Gastrocnemius medialis (tissue), 4 donors: Measurements from ENCODE around the gene AJAP1. TPM values are rescaled to one million over a fixed set of nuclear protein-coding genes. Genes with fewer than 3 reads are reported as not detected.
A peak's percentile ranks its signal among the peaks of the same experiment; 100 is the strongest.

Experiments
- ATAC-seq, 2 donors: fragments of 150-250 bp; one replicate each; pipeline ENCODE4 v1.9.1; 2016
- DNase-seq, 2 donors: peaks; one replicate each; pipeline ENCODE4 v3.0.0-alpha.2; 2019
- H3K27ac ChIP-seq, 4 donors: fragments of 200-600 bp; sonication (generic); 1 replicate in 1 of 4; 2 replicates in 3 of 4; pipeline ENCODE4 v1.5.1; 2016 to 2018; ENCODE audit warnings: mild to moderate bottlenecking in 2 of 4, moderate library complexity in 1 of 4
- H3K27me3 ChIP-seq, 3 donors: fragments of 200-600 bp; sonication (generic) in 2 of 3; 1 replicate in 1 of 3; 2 replicates in 2 of 3; pipeline versions ENCODE4 v1.5.1 to v1.6.0; 2016 to 2019; ENCODE audit warnings: mild to moderate bottlenecking in 1 of 3, moderate library complexity in 1 of 3
- H3K36me3 ChIP-seq, 2 donors: fragments of 200-600 bp; sonication (generic) in 1 of 2; one replicate each; pipeline ENCODE4 v1.5.1; 2017 to 2018
- H3K4me1 ChIP-seq, 2 donors: fragments of 200-600 bp; sonication (generic) in 1 of 2; one replicate each; pipeline ENCODE4 v1.5.1; 2016 to 2017; ENCODE audit warnings: mild to moderate bottlenecking in 2 of 2
- H3K4me3 ChIP-seq, 4 donors: fragments of 200-600 bp; sonication (generic) in 3 of 4; 1 replicate in 1 of 4; 2 replicates in 3 of 4; pipeline ENCODE4 v1.5.1; 2016 to 2019; ENCODE audit warnings: mild to moderate bottlenecking in 2 of 4
- H3K9me3 ChIP-seq, 3 donors: fragments of 200-600 bp; sonication (generic) in 2 of 3; 1 replicate in 1 of 3; 2 replicates in 2 of 3; pipeline ENCODE4 v1.5.1; 2016 to 2019
- POLR2A ChIP-seq, 2 donors: fragments of 450-650 bp; IDR thresholded peaks; one replicate each; pipeline ENCODE4 v1.6.1; 2017; ENCODE audit warnings: antibody characterized with exemption in 2 of 2, mild to moderate bottlenecking in 2 of 2, moderate library complexity in 2 of 2
- in situ Hi-C, 4 donors: fragments of 200-750 bp; cut with MboI; loops; one replicate each; pipeline versions ENCODE4 v1.15.0 to v1.8.0; 2017; ENCODE audit warnings: low sequenced_read_pairs in 4 of 4
- intact Hi-C: fragments of 100-400 bp; cut with DNase I; formaldehyde crosslinking; loops from one replicate; pipeline ENCODE4 v1.15.1; 2023; ENCODE audit warnings: low total_unique reads
- total RNA-seq, 4 donors: library from RNA; depleted of rRNA; stranded (reverse); fragments of >200 nt; gene quantifications; one replicate each; pipeline versions ENCODE4 v1.1.0 to v1.2.3, GENCODE V29; 2016
- TF ChIP-seq, protein P1 (sequence below), 5 experiments: fragments of 450-650 bp in 3 of 5; fragments of 200-600 bp in 2 of 5; sonication (generic) in 2 of 5; IDR thresholded peaks in 4 of 5; conservative IDR thresholded peaks in 1 of 5; 1 replicate in 4 of 5; 2 replicates in 1 of 5; pipeline ENCODE4 v1.5.1; 2016 to 2019; ENCODE audit warnings: antibody characterized with exemption in 5 of 5, mild to moderate bottlenecking in 3 of 5, moderate library complexity in 3 of 5

AJAP1 gene, protein sequence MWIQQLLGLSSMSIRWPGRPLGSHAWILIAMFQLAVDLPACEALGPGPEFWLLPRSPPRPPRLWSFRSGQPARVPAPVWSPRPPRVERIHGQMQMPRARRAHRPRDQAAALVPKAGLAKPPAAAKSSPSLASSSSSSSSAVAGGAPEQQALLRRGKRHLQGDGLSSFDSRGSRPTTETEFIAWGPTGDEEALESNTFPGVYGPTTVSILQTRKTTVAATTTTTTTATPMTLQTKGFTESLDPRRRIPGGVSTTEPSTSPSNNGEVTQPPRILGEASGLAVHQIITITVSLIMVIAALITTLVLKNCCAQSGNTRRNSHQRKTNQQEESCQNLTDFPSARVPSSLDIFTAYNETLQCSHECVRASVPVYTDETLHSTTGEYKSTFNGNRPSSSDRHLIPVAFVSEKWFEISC
- total RNA-seq, result under 1 TPM in 3 of 4 donors, not detected in 1; 0.03 to 0.18 (median 0.05) TPM

- no peak for ATAC-seq
- peaks cover 37 to 53% (median 52%) of the 10 kb centered on the region in 3 donors for H3K27me3 ChIP-seq
- no peaks in the 10 kb centered on the region for H3K9me3 ChIP-seq
- no peak within 1 kb of the TSS for H3K27ac ChIP-seq
- no peak for DNase-seq
- H3K4me3 ChIP-seq, result peak within 1 kb of the TSS in 1 of 4 donors; percentile 21
- no peaks in the 10 kb centered on the region for H3K36me3 ChIP-seq
- in situ Hi-C loops, result loop anchor here in 1 of 4 donors (10.0 kb wide), 1 partner anchor 121 kb away; no protein-coding TSS in a partner anchor
- intact Hi-C loops, result no loop called here
- H3K4me1 ChIP-seq, result no peaks in the 10 kb centered on the region
- TF ChIP-seq, protein P1, sequence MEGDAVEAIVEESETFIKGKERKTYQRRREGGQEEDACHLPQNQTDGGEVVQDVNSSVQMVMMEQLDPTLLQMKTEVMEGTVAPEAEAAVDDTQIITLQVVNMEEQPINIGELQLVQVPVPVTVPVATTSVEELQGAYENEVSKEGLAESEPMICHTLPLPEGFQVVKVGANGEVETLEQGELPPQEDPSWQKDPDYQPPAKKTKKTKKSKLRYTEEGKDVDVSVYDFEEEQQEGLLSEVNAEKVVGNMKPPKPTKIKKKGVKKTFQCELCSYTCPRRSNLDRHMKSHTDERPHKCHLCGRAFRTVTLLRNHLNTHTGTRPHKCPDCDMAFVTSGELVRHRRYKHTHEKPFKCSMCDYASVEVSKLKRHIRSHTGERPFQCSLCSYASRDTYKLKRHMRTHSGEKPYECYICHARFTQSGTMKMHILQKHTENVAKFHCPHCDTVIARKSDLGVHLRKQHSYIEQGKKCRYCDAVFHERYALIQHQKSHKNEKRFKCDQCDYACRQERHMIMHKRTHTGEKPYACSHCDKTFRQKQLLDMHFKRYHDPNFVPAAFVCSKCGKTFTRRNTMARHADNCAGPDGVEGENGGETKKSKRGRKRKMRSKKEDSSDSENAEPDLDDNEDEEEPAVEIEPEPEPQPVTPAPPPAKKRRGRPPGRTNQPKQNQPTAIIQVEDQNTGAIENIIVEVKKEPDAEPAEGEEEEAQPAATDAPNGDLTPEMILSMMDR (IDR thresholded peaks at IDR 0.05 in 4 of 5, conservative IDR thresholded peaks at IDR 0.05 in 1 of 5), result no peak
- TF ChIP-seq POLR2A (IDR thresholded peaks at IDR 0.05), result no peak
These were observed at the start of gene AJAP1 for GRCh38 chr1:4653796-4654725. Gene AJAP1 (plus strand): TSS chr1:4654609. CDS start chr1:4655426, 817 bp downstream.

DNA sequence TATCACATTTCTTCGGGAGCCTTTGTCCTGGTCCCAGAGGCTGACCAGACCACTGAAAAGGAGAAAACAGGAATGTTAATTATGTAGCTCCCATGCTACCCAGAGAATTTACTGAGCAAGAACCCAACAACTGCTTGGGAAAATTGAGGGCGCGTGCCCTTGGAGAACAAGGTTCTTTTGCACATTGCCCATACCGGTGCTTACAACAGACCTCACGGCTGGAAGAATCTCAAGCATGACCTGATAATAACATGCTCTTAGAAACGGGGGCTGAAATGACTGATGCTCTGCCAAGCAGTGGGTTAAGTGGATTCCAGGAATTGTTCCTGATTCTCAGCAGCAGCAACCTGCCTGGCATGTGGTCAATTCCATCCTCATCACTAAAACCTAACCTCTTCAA lies 49.3 kb upstream of the AJAP1 start:
- no peak for ATAC-seq
- in situ Hi-C loops, result no loop called here
- no peak overlapping the region for H3K27ac ChIP-seq
- no peak overlapping the region for H3K4me3 ChIP-seq
- H3K36me3 ChIP-seq, result no peaks in the 10 kb centered on the region
- no peak for TF ChIP-seq POLR2A (IDR thresholded peaks at IDR 0.05)
- TF ChIP-seq, protein P1 (IDR thresholded peaks at IDR 0.05 in 4 of 5, conservative IDR thresholded peaks at IDR 0.05 in 1 of 5), result no peak
- H3K9me3 ChIP-seq, result peaks cover 0 to 4% (median 0%) of the 10 kb centered on the region in 3 donors
- peaks cover 3 to 7% (median 4%) of the 10 kb centered on the region in 3 donors for H3K27me3 ChIP-seq
- DNase-seq, result no peak
- no peaks in the 10 kb centered on the region for H3K4me1 ChIP-seq
- intact Hi-C loops, result no loop called here

- no peak for DNase-seq
- peaks cover 0 to 7% (median 3%) of the 10 kb centered on the region in 3 donors for H3K27me3 ChIP-seq
- no peak overlapping the region for H3K27ac ChIP-seq
- H3K4me1 ChIP-seq, result no peaks in the 10 kb centered on the region
- H3K36me3 ChIP-seq, result no peaks in the 10 kb centered on the region
- ATAC-seq, result no peak
- H3K9me3 ChIP-seq, result peaks cover 0 to 4% (median 0%) of the 10 kb centered on the region in 3 donors
- intact Hi-C loops, result no loop called here
- in situ Hi-C loops, result no loop called here
- no peak overlapping the region for H3K4me3 ChIP-seq
- TF ChIP-seq, protein P1 (IDR thresholded peaks at IDR 0.05 in 4 of 5, conservative IDR thresholded peaks at IDR 0.05 in 1 of 5), result no peak
- TF ChIP-seq POLR2A (IDR thresholded peaks at IDR 0.05), result no peak
These were observed 42.7 kb upstream of the AJAP1 start for GRCh38 chr1:4611563-4612341.

GRCh38 chr1:4612991-4613390 lies 41.4 kb upstream of the AJAP1 start:
- Histone ChIP-seq H3K4me1 (no peaks in the 10 kb centered on the region), H3K27ac (no peak overlapping the region), H3K9me3 (peaks cover 0 to 4% (median 0%) of the 10 kb centered on the region in 3 donors), H3K36me3 (no peaks in the 10 kb centered on the region), H3K27me3 (peaks cover 0 to 7% (median 3%) of the 10 kb centered on the region in 3 donors), H3K4me3 (no peak overlapping the region)
- intact Hi-C loops, result no loop called here
- ATAC-seq (no peak), DNase-seq (no peak)
- in situ Hi-C loops, result no loop called here
- TF ChIP-seq, protein P1 (IDR thresholded peaks at IDR 0.05 in 4 of 5, conservative IDR thresholded peaks at IDR 0.05 in 1 of 5), result no peak
- no peak for TF ChIP-seq POLR2A (IDR thresholded peaks at IDR 0.05)
